Bronchial epithelial cell (primary cell): ENCODE measurements around the gene CCT7. TPM values are rescaled to one million over a fixed set of nuclear protein-coding genes. Genes with fewer than 3 reads are reported as not detected.
A peak's percentile ranks its signal among the peaks of the same experiment; 100 is the strongest.
"Not testable (repeated sequence)": the region's sequence is repeated elsewhere in the genome, so short reads cannot be mapped to it uniquely, and the experiment has no call there.

Experiments used
- DNase-seq: peaks from one replicate; pipeline ENCODE4 v3.0.0-alpha.2; 2010; ENCODE audit warnings: low read depth
- FAIRE-seq: peaks from 2 replicates; lab custom pipeline; 2011; peaks lifted over from hg19 to GRCh38; lab: Jason Lieb, UNC
- H3K27me3 ChIP-seq: 2 replicates; pipeline ENCODE4 v1.5.1; 2011; ENCODE audit warnings: low read length; ENCODE audit not compliant: control insufficient read depth, insufficient read depth
- H3K36me3 ChIP-seq: 2 replicates; pipeline ENCODE4 v1.5.1; 2011; ENCODE audit warnings: low read length; ENCODE audit not compliant: control insufficient read depth, insufficient read depth
- H3K4me3 ChIP-seq: 2 replicates; pipeline ENCODE4 v1.5.1; 2011; ENCODE audit warnings: mild to moderate bottlenecking, low read depth, low read length, control low read depth
- total RNA-seq: library from RNA; depleted of rRNA; stranded (reverse); fragments of >200 nt; gene quantifications from 2 replicates; pipeline ENCODE4 v1.2.1, GENCODE V29; 2014
- TF ChIP-seq, protein P1 (sequence below): IDR thresholded peaks from 2 replicates; pipeline ENCODE4 v1.5.1; 2011; ENCODE audit warnings: mild to moderate bottlenecking, moderate library complexity, low read length, control low read depth, inconsistent platforms; ENCODE audit not compliant: insufficient read depth, severe bottlenecking

The CCT7 gene
- 260 and 362 TPM in 2 replicates for total RNA-seq

DNA sequence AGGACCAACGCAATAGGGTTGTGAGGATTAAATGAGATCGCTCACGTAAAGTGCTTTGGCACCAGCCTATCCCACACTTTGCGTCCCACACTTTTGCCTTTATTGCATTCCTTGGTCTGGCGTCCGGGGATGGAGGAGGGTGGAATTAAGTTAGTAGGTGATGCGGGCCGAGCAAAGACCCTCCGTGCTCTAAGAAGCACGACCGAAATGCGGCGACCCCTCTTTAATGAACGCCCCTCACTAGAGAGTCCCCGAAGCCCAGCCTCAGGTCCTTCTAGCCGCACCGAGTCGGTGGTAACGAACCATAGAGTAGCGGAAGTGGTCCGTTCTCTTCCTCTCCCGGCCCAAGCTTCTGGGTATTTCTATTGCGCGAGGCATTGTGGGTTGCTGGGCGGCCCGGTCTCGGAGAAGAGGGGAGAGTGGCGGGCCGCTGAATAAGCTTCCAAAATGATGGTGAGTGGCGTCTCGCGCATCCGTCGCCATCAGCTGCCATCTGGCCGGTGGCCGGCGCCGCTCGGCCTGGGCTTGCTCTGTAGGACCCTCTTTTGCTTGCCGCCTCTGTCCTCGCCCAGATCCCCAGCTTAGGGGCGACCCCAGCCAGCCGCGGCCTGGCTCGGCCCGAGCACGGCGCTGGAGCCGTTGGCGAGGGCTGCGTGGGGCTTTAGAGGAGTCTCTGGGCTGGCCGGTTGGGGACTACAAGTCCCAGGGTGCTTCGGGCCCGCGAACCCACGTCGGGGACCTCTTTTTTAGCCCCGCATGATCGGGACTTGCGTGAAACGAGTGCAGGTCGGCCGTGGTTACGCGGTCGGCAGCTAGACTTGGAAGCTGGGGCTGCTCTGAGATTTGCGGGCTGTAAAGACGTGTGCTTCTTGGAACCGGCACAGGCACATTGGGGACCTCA lies at the start of gene CCT7:
TSS of gene CCT7 (plus strand) at position 377 of the 901 bp plus-strand sequence. CDS start at position 448, 71 bp downstream.
- H3K4me3 ChIP-seq = peak within 1 kb of the TSS; percentile 65
- no peaks in the 10 kb centered on the region for H3K36me3 ChIP-seq
- TF ChIP-seq, protein P1, sequence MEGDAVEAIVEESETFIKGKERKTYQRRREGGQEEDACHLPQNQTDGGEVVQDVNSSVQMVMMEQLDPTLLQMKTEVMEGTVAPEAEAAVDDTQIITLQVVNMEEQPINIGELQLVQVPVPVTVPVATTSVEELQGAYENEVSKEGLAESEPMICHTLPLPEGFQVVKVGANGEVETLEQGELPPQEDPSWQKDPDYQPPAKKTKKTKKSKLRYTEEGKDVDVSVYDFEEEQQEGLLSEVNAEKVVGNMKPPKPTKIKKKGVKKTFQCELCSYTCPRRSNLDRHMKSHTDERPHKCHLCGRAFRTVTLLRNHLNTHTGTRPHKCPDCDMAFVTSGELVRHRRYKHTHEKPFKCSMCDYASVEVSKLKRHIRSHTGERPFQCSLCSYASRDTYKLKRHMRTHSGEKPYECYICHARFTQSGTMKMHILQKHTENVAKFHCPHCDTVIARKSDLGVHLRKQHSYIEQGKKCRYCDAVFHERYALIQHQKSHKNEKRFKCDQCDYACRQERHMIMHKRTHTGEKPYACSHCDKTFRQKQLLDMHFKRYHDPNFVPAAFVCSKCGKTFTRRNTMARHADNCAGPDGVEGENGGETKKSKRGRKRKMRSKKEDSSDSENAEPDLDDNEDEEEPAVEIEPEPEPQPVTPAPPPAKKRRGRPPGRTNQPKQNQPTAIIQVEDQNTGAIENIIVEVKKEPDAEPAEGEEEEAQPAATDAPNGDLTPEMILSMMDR = no peak
- no peak for FAIRE-seq
- no peaks in the 10 kb centered on the region for H3K27me3 ChIP-seq
- peak; percentile 78 for DNase-seq

DNA sequence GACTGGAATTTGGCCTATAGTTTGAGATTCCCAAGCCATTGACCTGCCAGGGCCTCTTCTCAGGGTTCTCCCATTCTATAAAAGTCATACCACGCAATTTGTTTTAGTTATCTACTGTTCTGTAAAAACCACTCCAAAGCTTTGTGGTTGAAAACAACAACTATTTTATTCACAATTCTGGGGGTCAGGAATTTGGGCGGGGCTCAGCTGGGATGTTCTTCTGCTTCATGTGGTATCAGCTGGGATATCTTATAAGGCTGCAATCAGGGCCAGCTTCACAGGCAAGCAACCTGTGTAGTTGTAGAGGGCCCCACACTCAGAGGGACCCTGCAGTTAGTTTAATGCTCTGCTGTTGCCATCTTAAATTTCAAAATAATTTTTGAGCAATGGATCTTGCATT lies 48.1 kb upstream of the CCT7 start:
- H3K36me3 ChIP-seq = no peaks in the 10 kb centered on the region
- no peak overlapping the region for H3K4me3 ChIP-seq
- TF ChIP-seq, protein P1 = no peak
- DNase-seq = no peak
- no peak for FAIRE-seq
- H3K27me3 ChIP-seq = peaks cover 13% of the 10 kb centered on the region

DNA sequence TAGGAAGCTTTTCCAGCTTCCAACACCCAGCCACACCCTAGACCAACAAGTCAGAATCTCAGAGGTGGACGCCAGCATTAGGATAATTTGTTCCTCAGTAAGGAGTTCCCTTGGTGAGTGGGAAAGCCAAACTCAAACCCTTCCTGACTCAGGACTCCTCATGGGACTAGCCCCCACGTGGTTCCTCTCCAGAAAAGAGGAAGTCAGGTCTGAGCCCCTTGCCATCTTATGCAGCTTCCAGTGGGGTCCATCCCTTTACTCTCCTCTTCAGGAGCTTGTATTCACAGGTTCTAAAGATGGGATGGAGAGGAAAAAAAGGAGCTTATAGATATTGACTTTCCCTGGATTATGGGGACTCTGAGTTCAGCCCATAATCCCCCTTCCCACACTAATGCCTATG lies 46.6 kb upstream of the CCT7 start:
- DNase-seq (no peak), FAIRE-seq (no peak)
- Histone ChIP-seq H3K27me3 (peaks cover 13% of the 10 kb centered on the region), H3K36me3 (no peaks in the 10 kb centered on the region), H3K4me3 (no peak overlapping the region)
- TF ChIP-seq, protein P1 = no peak

DNA sequence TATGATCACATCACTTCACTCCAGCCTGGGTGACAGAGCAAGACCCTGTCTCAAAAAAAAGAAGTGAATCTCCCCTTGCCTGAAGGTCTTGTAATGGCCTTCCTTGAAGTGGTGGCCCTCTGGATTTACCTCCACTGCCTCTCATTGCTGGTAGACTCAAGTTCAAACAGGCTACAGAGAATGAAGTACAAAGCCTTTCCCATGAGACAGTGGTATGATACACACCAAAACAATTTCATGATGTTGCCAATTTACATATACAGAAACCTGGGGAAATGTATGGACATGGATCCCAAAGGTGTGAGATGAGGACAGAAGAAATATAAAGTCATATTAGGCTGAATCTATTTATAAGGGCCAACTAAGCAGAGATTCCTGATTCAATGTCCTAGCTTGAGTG lies 36.5 kb upstream of the CCT7 start:
- TF ChIP-seq, protein P1 = no peak
- DNase-seq (peak; percentile 95), FAIRE-seq (no peak)
- H3K27me3 ChIP-seq = peaks cover 6% of the 10 kb centered on the region
- H3K4me3 ChIP-seq = no peak overlapping the region
- no peaks in the 10 kb centered on the region for H3K36me3 ChIP-seq

DNA sequence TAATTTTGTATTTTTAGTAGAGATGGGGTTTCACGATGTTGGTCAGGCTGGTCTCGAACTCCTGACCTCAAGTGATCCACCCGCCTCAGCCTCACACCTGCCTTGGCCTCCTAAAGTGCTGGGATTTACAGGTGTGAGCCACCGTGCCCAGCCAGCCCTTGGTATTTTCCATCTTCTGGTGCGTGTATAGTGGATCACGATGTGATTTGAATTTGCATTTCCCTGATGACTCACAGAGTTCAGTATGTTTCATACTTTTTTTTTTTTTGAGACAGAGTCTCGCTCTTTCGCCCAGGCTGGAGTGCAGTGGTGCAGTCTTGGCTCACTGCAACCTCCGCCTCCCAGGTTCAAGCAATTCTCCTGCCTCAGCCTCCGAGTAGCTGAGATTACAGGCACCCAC lies 33.8 kb upstream of the CCT7 start:
- peaks cover 19% of the 10 kb centered on the region for H3K27me3 ChIP-seq
- DNase-seq = peak; percentile 66
- not testable (repeated sequence) for FAIRE-seq, H3K4me3 ChIP-seq, H3K36me3 ChIP-seq

DNA sequence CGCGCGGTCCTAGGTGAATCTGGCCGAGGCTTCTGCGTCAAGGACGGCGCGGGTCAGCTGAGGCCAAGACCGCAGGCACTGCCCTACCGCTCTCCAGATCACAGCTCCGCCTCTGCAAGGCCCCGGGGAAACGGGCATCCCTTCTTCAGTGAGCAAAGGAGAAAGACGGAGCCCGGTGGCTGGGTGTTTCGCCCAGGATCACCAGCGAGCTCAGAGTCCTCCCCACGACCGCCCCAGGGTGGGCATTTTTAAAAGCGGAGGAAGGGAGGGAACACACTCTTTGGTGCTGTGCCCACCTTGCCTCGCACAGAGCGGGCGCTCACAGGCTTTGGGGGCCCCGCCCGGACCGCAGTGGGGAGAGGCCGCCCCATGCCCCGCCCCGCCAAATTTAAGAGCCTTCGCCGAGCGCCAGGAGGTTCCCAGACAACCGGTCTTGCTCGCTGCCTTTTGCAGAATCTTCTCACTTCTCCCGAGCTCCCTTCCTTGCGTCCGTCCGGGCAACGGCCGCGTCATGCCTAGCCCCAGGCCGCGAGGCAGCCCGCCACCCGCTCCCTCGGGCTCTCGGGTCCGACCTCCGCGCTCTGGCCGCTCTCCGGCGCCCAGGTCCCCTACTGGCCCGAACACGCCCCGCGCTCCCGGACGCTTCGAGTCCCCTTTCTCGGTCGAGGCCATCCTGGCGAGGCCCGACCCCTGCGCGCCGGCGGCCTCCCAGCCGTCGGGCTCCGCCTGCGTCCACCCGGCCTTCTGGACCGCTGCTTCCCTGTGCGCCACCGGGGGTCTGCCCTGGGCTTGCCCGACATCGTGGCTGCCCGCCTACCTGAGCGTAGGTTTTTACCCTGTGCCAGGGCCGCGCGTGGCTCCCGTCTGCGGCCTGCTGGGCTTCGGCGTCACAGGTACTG lies 31.7 kb upstream of the CCT7 start, which contains the start of gene NOTO:
TSS of gene NOTO (plus strand) at position 419 of the 899 bp plus-strand sequence. CDS start at position 512, 93 bp downstream.
- FAIRE-seq (no peak), DNase-seq (peak; percentile 7)
- Histone ChIP-seq H3K27me3 (peaks cover 19% of the 10 kb centered on the region), H3K4me3 (peak within 1 kb of the TSS; percentile 4), H3K36me3 (no peaks in the 10 kb centered on the region)
- TF ChIP-seq, protein P1 = no peak
